Stomach (tissue), 9 donors: Measurements from ENCODE around the gene TM9SF1. TPM values are rescaled to one million over a fixed set of nuclear protein-coding genes. Genes with fewer than 3 reads are reported as not detected.

ENCODE experiments used
- DNase-seq, 2 donors: peaks; one replicate each; pipeline versions ENCODE4 v3.0.0 to v3.0.0-alpha.2; 2013 to 2019
- H3K27ac ChIP-seq, 5 donors: fragments of 200-600 bp in 4 of 5; sonication (generic) in 4 of 5; one replicate each; pipeline ENCODE4 v1.5.1; 2013 to 2019; ENCODE audit warnings: mild to moderate bottlenecking in 1 of 5, moderate library complexity in 1 of 5
- H3K27me3 ChIP-seq, 3 donors: fragments of 200-600 bp; sonication (generic); one replicate each; pipeline ENCODE4 v1.5.1; 2017 to 2019; ENCODE audit warnings: mixed run types in 1 of 3
- H3K36me3 ChIP-seq, 4 donors: fragments of 200-600 bp; sonication (generic); 1 replicate in 3 of 4; 2 replicates in 1 of 4; pipeline ENCODE4 v1.5.1; 2016 to 2019
- H3K4me1 ChIP-seq, 4 donors: fragments of 200-600 bp; sonication (generic); one replicate each; pipeline ENCODE4 v1.5.1; 2016 to 2019
- H3K4me3 ChIP-seq, 4 donors: fragments of 200-600 bp; sonication (generic) in 3 of 4; one replicate each; pipeline ENCODE4 v1.5.1; 2016 to 2019; ENCODE audit warnings: mild to moderate bottlenecking in 1 of 4
- H3K9me3 ChIP-seq, 4 donors: fragments of 200-600 bp; sonication (generic); one replicate each; pipeline ENCODE4 v1.5.1; 2016 to 2019
- CTCF ChIP-seq, 7 experiments: fragments of 450-650 bp in 4 of 7; fragments of 200-600 bp in 3 of 7; sonication (generic) in 3 of 7; IDR thresholded peaks; one replicate each; pipeline ENCODE4 v1.5.1; 2016 to 2019; ENCODE audit warnings: antibody characterized with exemption in 7 of 7, control low read depth in 2 of 7, mild to moderate bottlenecking in 1 of 7
- EP300 ChIP-seq: sonication (generic); formaldehyde crosslinking; IDR thresholded peaks from one replicate; pipeline ENCODE4 v1.6.1; 2017; ENCODE audit warnings: antibody characterized with exemption
- POLR2A ChIP-seq, 4 donors: fragments of 450-650 bp; IDR thresholded peaks; one replicate each; pipeline ENCODE4 v1.6.1; 2016; ENCODE audit warnings: antibody characterized with exemption in 4 of 4, control low read depth in 2 of 4, mild to moderate bottlenecking in 1 of 4, moderate library complexity in 1 of 4
- POLR2AphosphoS5 ChIP-seq, 3 donors: sonication (generic); formaldehyde crosslinking; IDR thresholded peaks; one replicate each; pipeline ENCODE4 v1.6.1; 2016; ENCODE audit warnings: antibody characterized with exemption in 3 of 3
- WGBS, 5 donors: extraction: QIAGEN DNeasy Blood & Tissue Kit in 3 of 5; methylation state at CpG; one replicate each; pipeline versions ENCODE4 v1.1.5 to v1.1.7; 2013 to 2018; 5-methylcytosine and 5-hydroxymethylcytosine counted together
- intact Hi-C: fragments of 100-400 bp; cut with DNase I; formaldehyde crosslinking; loops from one replicate; pipeline ENCODE4 v1.15.1; 2023; ENCODE audit warnings: low total_unique reads
- polyA plus RNA-seq, 3 donors: library from polyadenylated mRNA; stranded (reverse); fragments of 200-250 nt; gene quantifications; one replicate each; pipeline ENCODE4 v1.2.3, GENCODE V29; 2013
- total RNA-seq, 5 donors: library from RNA; depleted of rRNA; stranded (reverse); fragments of >200 nt; gene quantifications; one replicate each; pipeline versions ENCODE4 v1.1.0 to v1.2.3, GENCODE V29; 2014 to 2016
- donor health status: healthy with polysubstance abuse.
- donor health status: Bipolar disorder and iron deficiency.
- donor health status: healthy.

TM9SF1 gene
- total and polyA plus RNA-seq, 8 donors = 6.4 to 79.7 (median 28.8) TPM

GRCh38 chr14:24234095-24235005 lies 39.1 kb upstream of the TM9SF1 start:
- intact Hi-C loops = no loop called here

GRCh38 chr14:24233538-24233866 lies 38.3 kb upstream of the TM9SF1 start:
- H3K27me3 ChIP-seq = no peaks in the 10 kb centered on the region
- H3K27ac ChIP-seq = peak overlapping the region in 4 of 5 donors; percentile 83 to 96 (median 90)
- intact Hi-C loops = no loop called here
- H3K4me1 ChIP-seq = peaks cover 26 to 75% (median 54%) of the 10 kb centered on the region in 4 donors
- no peak for DNase-seq
- H3K9me3 ChIP-seq = no peaks in the 10 kb centered on the region
- H3K4me3 ChIP-seq = peak overlapping the region; percentile 76 to 95 (median 76)
- TF ChIP-seq CTCF (IDR thresholded peaks at IDR 0.05) = no peak
- no peak for TF ChIP-seq POLR2AphosphoS5 (IDR thresholded peaks at IDR 0.05)
- no peak for TF ChIP-seq EP300
- TF ChIP-seq POLR2A (IDR thresholded peaks at IDR 0.05) = no peak
- 27 to 57% (median 38%) methylated on average over 2 of the region's 2 CpGs for WGBS, 5 donors
- H3K36me3 ChIP-seq = peaks cover 29 to 46% (median 36%) of the 10 kb centered on the region in 4 donors

More at GRCh38 chr14:24234095-24235005, 39.1 kb upstream of the TM9SF1 start:
- Histone ChIP-seq H3K27ac (peak overlapping the region in 3 of 5 donors; percentile 88 to 96 (median 92)), H3K27me3 (no peaks in the 10 kb centered on the region), H3K36me3 (peaks cover 36 to 50% (median 44%) of the 10 kb centered on the region in 4 donors), H3K4me1 (peaks cover 29 to 83% (median 62%) of the 10 kb centered on the region in 4 donors), H3K4me3 (peak overlapping the region in 1 of 4 donors; percentile 77), H3K9me3 (no peaks in the 10 kb centered on the region)
- 49 to 75% (median 71%) methylated on average over 3 of the region's 3 CpGs for WGBS, 5 donors
- DNase-seq = no peak
- TF ChIP-seq POLR2A (IDR thresholded peaks at IDR 0.05) (no peak), POLR2AphosphoS5 (IDR thresholded peaks at IDR 0.05) (no peak), EP300 (no peak), CTCF (IDR thresholded peaks at IDR 0.05) (no peak)

- Histone ChIP-seq H3K27me3 (no peaks in the 10 kb centered on the region), H3K4me3 (peak within 1 kb of the TSS; percentile 76 to 95 (median 76)), H3K36me3 (peaks cover 23 to 46% (median 35%) of the 10 kb centered on the region in 4 donors), H3K9me3 (no peaks in the 10 kb centered on the region), H3K4me1 (peaks cover 26 to 74% (median 53%) of the 10 kb centered on the region in 4 donors), H3K27ac (peak within 1 kb of the TSS; percentile 81 to 96 (median 88))
- DNase-seq = no peak
- WGBS, 5 donors = 3 to 6% (median 4%) methylated on average over 29 to 38 of the region's 38 CpGs
- intact Hi-C loops = no loop called here
- TF ChIP-seq CTCF (IDR thresholded peaks at IDR 0.05) = no peak
- peak in 2 of 3 donors; percentile 26 to 61 for TF ChIP-seq POLR2AphosphoS5 (IDR thresholded peaks at IDR 0.05)
These were observed 37.6 kb upstream of the TM9SF1 start, which contains the start of gene GMPR2 for GRCh38 chr14:24232645-24233537. Gene GMPR2 (plus strand): TSS chr14:24232929. CDS start chr14:24233254, 325 bp downstream.

- DNase-seq = peak; percentile 88 to 96
- Histone ChIP-seq H3K27ac (peak within 1 kb of the TSS; percentile 81 to 96 (median 88)), H3K36me3 (peaks cover 20 to 45% (median 34%) of the 10 kb centered on the region in 4 donors), H3K4me3 (peak within 1 kb of the TSS; percentile 76 to 95 (median 76)), H3K9me3 (no peaks in the 10 kb centered on the region), H3K4me1 (peaks cover 26 to 74% (median 51%) of the 10 kb centered on the region in 4 donors), H3K27me3 (no peaks in the 10 kb centered on the region)
- intact Hi-C loops = no loop called here
- WGBS, 5 donors = 0 to 1% (median 0%) methylated on average over 14 to 30 of the region's 30 CpGs
- no peak for TF ChIP-seq CTCF (IDR thresholded peaks at IDR 0.05)
- peak; percentile 19 to 65 (median 52) for TF ChIP-seq POLR2AphosphoS5 (IDR thresholded peaks at IDR 0.05)
- peak in 1 of 4 donors; percentile 39 for TF ChIP-seq POLR2A (IDR thresholded peaks at IDR 0.05)
These were observed 36.9 kb upstream of the TM9SF1 start, which contains the start of gene NEDD8 for GRCh38 chr14:24232121-24232644. Gene NEDD8 (minus strand): TSS chr14:24232367. CDS start chr14:24232267, 100 bp downstream.
